ENCODE data around the gene CYP2C18.
"Not testable (repeated sequence)": the region's sequence is repeated elsewhere in the genome, so short reads cannot be mapped to it uniquely, and the experiment has no call there.

DNA sequence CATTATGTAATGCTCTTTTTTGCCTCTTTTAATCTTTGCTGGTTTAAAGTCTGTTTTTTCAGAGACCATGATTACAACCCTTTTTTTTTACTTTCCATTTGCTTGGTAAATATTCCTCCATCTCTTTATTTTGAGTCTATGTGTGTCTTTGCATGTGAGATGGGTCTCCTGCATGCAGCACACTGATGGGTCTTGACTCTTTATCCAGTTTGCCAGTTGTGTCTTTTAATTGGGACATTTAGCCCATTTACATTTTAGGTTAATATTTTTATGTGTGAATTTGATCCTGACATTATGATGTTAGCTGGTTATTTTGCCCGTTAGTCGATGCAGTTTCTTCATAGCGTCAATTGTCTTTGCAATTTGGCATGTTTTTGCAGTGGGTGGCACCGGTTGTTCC, 45.4 kb upstream of the CYP2C18 start:
- not testable (repeated sequence) for TF ChIP-seq CTCF, POLR2A (IDR thresholded peaks at IDR 0.05)

All from Peyer's patch (tissue), 4 donors.